Activated effector memory CD4-positive, alpha-beta T cell treated with anti-CD3 and anti-CD28 coated beads, Interleukin-2, amount 50 U/mL, for 16 hours (primary cell): ENCODE results near the gene USF2.

Experiments
- DNase-seq: peaks from one replicate; pipeline ENCODE4 v3.0.0-alpha.2; 2020

Gene USF2

DNA sequence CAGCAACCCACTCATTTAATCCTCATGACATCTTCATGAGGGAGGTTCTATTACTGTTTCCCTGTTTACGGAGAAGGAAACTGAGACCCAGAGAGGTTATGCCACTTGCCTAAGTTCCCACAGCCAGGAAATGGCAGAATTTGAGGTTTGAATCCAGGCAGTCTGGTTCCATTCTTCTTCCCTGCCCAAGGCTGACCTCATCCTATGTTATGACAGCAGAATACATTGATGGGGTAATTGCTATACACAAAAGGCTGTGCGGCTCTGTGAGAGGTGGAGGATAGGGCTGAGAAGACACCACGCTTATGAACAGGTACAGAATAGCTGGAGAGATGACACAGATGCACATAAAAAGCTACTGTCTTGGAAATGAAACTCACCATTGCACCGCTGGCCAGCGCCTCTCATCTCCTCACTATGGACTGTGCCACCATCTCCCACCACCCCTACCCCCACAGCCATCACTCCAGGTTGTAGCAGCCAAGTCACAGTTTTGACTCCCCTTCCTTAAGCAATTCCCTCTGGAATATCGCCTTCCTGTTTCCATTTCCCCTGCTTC, 34.7 kb downstream of the USF2 start:
- DNase-seq = no peak

DNA sequence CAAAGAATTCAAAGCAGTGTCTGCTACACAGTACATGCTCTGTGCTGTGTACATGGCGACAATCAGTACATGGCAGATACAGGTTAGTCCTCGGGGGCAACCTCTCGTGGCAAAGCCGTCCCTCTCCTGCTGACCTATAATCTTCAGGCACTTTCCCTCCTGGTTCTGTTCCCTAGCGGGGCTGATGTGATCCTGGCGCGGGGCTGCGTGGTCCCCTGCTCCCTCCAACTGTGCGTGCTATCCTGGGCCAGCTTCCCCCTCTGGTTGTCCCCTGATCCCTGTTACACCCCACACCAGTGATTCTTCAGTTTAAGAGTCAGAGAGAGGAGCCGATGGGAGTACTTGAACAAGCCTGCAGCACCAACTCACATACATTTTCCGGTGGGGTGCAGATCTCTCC, 35.3 kb downstream of the USF2 start:
- no peak for DNase-seq

DNA sequence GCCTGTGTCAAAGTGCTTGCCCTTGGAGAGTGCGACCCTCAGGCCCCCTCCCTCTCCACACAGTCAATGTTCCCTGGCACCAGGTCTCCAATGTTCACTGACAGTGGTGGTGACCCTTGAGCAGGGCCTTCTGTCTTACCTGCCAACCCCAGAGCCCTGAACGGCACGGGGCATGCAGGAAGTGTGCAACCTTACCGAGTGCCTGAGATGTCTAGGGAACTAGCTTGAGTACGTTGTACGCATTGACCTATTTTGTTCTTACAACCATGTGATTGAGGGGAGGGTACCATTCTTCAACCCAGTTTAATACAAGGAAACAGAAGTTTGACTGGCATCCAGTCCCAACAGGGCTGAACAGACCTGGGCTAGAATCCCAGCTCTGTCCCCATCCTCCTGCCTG, 36.4 kb downstream of the USF2 start:
- DNase-seq = no peak

DNA sequence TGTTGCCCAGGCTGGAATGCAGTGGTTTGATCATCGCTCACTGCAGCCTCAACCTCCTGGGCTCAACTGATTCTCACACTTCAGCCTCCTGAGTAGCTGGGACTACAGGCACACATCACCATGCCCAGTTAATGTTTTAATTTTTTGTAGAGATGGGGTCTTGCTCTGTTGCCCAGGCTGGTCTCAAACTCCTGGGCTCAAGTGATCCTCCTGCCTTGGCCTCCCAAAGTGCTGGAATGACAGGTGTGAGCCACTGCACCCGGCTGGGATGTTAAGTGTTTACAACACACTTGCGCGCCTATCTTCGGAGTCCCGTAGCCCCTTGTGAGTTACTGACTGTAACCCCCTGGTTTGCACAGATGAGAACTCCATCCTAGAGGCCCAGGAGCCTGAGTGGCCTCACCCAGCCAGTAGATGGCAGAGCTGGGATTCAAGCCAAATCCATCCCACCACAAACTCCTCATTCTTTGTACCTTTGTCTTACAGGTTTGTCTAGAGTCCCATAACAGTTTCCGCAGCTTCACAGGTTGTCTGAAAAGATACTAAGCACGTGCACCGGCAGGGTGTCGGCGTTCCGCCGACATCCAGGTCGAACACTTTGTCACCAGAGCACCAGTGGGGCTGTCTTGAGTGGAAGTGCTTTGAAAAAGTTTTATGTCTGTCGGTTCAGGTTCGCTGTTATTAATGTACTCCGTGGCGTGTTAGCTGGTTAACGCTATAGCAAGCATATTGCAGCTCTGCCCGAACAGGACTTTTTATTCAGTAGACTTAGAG, 37.9 kb downstream of the USF2 start:
- DNase-seq = no peak

DNA sequence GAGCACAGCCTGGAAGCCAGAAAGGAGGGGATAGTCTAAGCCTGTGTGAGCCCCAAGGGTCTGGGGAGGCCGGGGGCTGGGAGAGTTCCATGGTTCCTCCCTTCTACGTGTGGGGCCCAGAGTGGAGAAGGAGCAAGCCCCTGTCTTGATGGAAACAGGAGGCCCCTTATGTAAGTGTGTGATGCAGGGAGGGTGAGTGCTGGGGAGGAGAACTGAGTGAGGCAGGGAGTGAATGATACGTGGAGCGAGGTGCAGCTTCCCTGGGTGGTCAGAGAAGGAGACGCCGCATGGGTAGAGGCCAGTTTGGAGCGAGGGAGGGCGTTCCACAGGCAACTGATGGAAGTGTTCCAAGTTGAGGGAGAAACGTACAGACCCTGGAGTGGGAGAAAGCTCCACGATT, 39.2 kb downstream of the USF2 start:
- DNase-seq = no peak

DNA sequence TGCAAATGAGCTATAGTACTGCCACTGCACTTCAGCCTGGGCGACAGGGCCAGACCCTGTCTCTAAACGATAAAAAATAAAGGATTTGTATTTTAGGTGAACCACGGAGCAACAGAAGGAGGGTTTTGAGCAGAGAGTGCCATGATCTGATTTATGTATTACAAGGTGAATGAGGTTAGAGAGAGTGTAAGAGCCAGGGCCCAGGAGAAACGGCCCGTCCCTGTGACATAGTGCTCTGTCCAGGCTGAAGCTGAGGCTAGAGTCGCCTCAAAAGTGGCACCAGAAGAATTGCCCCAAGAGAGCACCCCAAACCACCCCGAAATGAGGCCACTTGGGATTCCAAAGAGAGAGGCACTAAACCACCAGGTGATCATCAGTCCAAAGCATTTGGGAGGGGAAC, 40.1 kb downstream of the USF2 start:
- no peak for DNase-seq

DNA sequence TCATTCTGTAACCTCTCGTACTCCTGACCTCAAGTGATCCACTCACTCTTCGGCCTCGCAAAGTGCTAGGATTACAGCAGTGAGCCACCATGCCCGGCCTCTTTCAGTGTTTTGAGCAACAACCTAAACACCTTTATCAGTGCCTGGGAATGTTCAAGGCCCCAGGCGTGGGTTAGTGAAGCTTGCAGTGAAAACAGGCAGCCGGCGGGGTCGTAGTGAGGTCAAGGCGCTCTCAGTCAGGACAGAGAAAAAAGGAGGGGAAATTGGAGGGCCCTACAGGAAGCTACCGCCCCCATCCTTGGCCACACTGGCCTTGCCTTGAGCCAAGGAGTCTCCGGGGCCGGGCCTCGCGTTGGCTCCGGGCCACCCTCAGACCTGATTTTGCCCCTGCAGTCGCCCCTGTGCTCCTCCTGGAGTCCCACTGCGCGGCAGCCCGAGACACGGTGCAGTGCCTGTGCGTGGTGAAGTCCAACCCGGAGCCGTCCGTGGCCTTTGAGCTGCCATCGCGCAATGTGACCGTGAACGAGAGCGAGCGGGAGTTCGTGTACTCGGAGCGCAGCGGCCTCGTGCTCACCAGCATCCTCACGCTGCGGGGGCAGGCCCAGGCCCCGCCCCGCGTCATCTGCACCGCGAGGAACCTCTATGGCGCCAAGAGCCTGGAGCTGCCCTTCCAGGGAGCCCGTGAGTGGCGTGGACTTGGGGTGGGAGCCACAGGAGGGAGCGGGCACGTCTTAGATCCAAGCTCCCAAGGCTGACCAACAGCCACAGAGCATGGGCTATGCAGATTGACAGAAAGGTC, 40.9 kb downstream of the USF2 start:
- DNase-seq = no peak

DNA sequence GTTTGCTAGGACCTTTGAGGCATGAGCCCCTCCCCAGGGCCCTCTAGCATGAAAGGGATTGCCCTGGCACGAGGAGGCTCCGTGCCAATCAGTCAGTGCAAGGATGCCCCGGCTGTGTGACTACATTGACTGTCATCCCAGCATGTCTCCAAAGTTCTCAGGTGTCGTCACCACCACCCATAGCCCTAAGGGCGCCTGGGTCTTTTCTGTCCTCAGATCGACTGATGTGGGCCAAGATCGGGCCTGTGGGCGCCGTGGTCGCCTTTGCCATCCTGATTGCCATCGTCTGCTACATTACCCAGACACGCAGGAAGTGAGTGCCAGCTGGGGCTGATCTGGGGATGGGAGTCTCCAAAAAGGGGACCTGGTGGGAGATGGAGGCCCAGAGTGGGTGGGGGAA, 41.6 kb downstream of the USF2 start:
- DNase-seq = no peak

DNA sequence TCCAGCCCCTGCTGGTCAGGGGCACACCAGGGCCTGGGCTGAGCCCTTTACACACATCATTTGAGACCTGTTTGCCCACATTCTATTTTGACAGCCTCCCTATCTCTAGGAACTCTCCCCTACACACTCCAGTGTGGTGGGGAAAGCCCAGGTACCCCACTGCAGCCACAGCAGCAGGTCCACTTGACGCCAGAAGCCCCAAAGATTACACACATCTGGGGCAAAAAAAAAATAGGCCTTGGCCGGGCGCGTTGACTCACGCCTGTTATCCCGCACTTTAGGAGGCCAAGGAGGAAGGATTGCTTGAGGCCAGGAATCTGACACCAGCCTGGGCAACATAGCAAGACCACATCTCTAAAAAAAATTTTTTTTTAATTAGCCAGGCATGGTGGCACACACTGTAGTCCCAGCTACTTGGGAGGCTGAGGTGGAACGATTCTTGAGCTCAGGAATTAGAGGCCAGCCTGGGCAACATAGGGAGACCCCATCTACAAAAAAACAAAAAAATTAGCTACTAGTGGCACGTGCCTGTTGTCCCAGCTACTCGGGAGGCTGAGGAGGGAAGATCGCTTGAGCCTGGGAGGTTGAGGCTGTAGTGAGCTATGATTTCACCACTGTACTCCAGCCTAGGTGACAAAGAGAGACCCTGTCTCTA, 42.2 kb downstream of the USF2 start:
- no peak for DNase-seq

DNA sequence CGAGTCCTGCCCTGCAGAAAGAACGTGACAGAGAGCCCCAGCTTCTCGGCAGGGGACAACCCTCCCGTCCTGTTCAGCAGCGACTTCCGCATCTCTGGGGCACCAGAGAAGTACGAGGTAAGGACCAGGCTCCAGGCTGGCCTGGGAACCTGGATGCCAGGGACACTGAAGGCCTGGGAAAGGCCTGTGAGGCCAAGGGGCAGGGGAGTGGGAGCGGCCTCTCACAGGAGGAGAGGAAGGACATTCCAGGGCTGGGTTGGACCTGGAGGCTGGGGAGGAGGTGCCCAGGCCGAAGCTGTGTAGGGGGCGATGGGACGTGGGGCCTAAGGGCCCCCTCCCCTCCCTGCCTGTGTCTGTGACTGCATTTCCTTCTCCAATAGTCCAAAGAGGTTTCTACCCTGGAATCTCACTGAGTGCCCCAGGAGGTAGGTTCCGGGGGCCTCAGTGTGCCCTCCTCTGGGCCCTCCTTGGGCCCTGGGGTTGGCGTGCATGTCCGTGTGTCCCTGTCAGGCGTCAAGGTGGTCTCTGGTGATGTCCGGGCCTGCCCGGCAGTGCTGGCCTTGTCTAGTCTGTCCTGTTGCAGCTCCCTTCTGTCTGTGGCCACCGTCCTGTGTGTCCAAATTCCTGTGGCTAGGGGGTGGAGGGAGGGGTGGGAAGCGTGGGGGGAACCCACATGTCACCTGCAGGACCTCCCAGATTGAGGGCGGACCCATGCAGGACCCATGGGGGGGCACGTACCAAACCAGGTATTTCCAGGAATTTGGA, 43.3 kb downstream of the USF2 start:
- no peak for DNase-seq

DNA sequence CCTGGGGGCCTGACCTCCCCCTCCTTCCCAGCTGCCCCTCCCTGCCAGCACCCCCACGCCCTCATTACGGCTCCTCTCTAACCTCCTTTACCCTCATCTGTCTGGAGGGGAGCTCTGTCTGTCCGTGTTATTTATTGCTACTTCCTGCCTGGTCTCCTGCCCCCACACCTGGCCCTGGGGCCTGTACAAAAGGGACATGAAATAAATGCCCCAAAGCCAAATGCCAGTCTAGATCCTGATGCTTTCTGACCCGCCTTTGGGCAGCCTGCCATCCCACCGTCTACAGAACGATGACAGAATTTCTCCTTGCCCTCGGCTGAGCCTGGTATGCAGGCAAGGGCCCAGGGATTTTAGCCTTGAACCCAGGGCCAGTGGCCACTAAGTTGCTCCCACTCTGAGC, 44.8 kb downstream of the USF2 start:
- no peak for DNase-seq

DNA sequence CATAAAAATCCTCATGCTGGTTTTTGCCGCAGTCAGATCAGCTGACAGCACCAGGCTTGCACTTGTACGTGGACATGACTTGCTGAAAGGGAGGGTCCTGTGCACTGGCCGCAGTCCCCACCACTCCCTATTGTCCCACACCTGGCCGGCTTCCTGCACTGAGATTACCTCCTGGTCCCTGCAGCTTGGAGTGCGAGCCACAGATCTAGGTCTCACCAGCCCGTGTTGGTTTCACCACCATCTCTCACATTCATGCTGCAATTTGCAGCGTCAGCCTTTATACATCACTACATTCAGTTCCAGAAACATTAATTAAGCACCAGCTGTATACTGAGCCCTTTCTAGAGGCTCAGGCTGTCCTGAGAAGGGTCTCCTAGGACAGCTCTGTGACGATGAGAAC, 45.3 kb downstream of the USF2 start:
- no peak for DNase-seq

DNA sequence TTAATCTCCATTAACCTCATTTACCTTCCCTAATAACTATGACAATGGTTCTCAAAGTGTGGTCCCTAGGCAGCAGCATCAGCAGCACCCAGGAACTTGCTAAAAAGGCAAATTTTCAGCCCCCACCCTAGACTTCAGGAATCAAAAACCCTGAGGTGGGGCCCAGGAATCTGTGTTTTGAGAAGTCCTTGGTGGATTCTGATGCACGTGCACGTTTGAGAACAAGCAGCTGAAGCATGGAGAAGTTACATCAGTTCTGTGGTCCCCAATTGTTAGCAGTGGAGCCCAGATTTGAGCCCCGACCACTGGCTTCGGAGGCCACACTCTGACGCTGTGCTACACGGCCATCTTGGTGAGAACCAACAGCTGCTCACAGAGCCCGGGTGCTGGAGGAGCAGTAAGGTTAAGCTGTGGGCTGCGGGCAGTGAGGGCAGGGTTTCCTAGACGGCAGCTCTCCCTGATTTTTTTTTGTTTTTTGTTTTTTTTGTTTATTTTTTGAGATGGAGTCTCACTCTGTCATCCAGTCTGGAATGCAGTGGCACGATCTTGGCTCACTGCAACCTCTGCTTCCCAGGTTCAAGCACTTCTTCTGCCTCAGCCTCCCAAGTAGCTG, 46.2 kb downstream of the USF2 start:
- DNase-seq = no peak

DNA sequence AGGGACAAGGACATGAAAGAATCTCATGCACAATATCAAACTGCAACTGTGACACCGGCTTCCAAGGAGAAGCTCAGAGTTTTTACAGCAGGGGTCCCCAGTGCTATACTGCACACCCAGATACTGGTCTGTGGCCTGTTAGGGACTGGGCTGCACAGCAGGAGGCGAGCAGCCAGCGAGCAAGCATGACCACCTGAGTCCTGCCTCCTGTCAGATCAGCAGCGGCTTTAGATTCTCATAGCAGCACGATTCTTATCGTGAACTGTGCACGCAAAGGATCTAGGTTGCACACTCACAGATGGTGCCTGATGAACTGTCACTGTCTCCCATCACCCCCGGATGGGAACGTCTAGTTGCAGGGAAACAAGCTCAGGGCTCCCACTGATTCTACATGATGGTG, 47.1 kb downstream of the USF2 start:
- no peak for DNase-seq

DNA sequence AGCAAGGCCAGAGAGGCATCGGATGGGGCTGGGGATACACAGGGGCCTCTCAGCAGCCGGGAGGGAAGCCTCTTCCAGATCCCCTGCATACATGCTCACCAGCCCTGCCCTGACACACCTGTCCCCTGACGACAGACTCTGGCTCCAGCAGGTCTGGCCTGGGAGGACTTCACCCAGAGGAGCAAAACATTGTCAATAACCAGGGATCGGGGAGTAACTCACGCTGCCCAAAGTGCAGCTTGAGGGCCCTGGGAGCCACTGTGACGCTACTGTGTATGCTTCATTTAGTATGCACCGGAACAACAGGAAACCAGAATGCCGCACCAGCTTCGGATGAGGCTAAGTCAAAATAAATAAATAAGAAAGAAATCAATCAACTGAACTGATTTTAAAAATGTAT, 47.8 kb downstream of the USF2 start:
- no peak for DNase-seq

DNA sequence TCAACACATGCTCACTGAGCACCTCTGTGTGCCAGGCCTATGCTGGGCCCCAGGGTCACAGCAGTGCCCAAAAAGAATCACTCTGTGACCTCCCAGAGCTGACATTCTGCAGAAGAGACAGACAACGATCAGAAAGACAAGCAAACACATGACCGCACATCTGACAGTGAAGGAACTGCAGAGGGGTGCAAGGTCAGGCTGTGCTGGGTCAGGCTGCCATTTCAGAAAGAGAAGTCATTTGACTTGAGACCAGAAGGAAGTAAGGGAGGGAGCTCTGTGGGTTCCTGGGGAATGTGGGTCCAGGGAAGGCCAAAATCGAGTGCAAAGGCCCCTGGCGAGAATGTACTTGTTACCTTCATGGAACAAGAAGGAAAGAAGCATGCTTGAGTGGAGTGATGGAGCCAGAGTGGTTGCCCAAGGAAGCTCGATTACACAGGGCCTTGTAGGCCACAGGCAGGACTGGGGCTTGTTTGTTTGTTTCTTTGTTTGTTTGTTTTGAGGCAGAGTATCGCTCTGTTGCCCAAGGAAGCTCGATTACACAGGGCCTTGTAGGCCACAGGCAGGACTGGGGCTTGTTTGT, 48.8 kb downstream of the USF2 start:
- no peak for DNase-seq

DNA sequence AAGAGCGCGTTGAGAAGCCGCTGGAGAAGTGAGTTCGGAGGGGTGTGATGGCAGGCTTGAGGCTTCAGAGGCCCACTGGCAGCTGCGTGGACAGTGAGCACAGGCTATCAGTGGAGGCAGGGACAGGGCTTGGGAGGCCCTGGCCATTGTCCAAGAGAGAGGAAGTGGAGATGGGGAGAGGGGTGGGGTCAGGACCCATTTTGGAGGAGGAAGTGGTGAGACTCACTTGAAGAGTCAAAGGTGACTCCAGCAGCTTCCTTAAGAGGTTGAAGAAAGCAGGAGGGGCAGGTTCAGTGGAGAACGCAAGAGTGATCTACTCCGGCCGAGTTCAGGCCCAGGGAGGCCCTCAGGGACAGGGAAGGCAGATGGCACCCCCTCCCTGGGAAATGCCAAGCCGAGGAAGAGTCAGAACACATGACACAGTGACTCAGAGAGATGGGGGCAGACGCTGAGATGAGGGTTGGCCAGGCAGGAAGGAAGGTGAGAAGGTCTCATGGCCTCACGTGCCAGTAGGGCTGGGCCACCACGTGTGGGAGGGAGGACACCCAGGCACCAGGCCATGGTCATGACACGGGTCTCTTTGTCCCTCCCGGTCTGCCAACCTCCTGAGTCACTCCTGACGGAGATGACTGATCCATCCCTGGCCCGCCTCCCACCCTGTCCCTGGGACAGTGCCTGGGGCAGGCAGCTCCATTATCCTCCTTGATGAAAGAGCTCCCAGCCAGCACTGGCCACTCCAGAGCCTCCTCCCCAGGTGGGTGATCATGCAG, 50.1 kb downstream of the USF2 start:
- DNase-seq = no peak

DNA sequence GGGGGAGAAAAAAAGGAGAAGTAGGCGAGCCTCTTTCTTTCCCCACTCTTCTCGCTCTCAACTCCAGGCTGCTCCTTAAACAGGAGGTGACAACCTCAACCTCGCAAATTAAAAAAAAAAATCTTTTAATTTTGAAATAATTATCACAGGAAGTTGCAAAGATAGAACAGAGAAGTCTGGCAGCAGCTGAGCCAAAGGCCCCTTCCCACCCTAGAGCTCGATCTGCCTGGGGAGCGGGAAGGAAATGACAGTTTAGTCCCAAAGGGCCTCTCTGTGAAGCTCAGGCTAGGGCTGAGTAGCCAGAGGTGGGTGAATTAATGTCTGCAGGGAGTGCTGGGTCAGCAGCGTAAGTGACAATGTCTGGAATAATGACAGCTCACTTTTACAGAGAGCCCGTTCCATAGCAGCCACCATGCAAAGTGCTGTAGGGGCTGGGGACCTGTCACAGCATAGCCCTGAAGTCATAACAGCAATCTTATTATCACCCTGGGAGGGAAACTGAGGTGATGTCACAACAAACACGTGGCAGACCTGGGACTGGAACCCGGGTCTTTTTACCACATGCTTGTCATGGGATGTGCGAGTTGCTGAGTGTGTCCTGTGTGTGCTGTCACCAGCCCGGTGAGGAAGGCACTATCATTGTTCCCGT, 51.4 kb downstream of the USF2 start:
- no peak for DNase-seq

DNA sequence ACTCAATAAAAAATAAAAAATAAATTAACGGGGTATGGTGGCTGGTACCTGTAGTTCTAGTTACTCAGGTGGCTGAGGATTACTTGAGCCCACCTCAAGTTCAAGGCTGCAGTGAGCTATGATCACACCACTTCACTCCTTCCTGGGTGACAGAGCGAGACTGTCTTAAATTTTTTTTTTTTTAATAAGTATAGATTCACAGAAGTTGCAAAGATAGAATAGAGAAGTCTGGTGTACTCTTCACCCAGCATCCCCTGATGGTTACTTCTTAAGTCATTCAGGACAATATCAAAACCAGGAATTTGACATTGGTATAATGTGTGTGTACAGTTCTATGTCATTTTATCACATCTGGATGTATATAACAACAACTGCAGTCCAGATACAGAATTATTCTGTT, 52.5 kb downstream of the USF2 start:
- DNase-seq = no peak

DNA sequence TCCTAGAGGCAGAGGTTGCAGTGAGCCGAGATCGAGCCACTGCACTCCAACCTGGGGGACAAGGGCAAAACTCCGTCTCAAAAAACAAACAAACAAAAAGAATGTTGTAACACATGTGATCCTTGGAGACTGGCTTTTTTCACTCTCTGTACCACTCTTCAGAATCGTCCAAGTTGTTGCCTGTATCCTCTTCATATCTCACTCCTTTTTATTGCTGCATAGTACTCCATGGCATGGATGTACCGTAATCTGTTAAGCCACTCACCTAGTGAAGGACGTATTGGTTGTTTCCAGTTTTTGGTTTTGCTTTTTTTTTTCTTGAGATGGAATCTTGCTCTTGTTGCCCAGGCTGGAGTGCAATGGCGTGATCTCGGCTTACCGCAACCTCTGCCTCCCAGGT, 53.3 kb downstream of the USF2 start:
- DNase-seq = no peak

DNA sequence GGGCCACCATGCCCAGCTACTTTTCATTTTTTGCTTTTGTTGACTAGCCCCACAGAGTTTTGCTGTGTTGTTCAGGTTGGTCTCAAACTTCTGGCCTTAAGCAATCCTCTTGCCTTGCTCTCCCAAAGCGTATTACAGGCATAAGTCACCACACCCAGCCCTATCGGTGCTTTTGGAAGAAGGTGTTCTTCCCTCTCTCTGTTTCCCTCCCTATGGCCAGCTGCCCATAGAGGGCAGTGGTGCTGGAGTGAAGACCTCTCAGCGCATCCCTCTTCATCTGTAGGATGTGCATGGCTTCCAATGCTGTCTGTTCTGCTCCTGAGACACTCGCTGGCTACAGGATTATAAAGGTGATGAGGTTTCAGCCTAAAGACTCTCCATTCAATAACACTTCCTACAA, 58.9 kb downstream of the USF2 start:
- DNase-seq = no peak
